Chondrocyte (in vitro differentiated cells): ENCODE measurements around the gene FAM118A. TPM values are rescaled to one million over a fixed set of nuclear protein-coding genes. Genes with fewer than 3 reads are reported as not detected.

ENCODE experiments used
- DNase-seq: peaks from one replicate; pipeline ENCODE4 v3.0.0; 2021; ENCODE audit warnings: mixed read lengths, low spot score
- H3K27ac Mint-ChIP-seq: one replicate; pipeline ENCODE4 v1.8.0; 2021; ENCODE audit warnings: mild to moderate bottlenecking, moderate library complexity, mixed read lengths; ENCODE audit not compliant: unreplicated experiment
- H3K27me3 Mint-ChIP-seq: 2 replicates; pipeline ENCODE4 v1.8.0; 2021; ENCODE audit warnings: low read depth, mixed read lengths
- H3K36me3 Mint-ChIP-seq: 2 replicates; pipeline ENCODE4 v1.8.0; 2021; ENCODE audit warnings: low read depth, mixed read lengths
- H3K4me1 Mint-ChIP-seq: 2 replicates; pipeline ENCODE4 v1.8.0; 2021; ENCODE audit warnings: low read depth, mild to moderate bottlenecking, mixed read lengths
- H3K4me3 Mint-ChIP-seq: one replicate; pipeline ENCODE4 v1.8.0; 2021; ENCODE audit warnings: mild to moderate bottlenecking, moderate library complexity, mixed read lengths; ENCODE audit not compliant: unreplicated experiment
- H3K9me3 Mint-ChIP-seq: 2 replicates; pipeline ENCODE4 v1.8.0; 2021; ENCODE audit warnings: low read depth, mixed read lengths
- CTCF ChIP-seq: fragments of 200-600 bp; sonication (generic); IDR thresholded peaks from 2 replicates; pipeline ENCODE4 v1.5.0; 2021; ENCODE audit warnings: antibody characterized with exemption, mild to moderate bottlenecking, moderate library complexity
- total RNA-seq: library from RNA; stranded (reverse); gene quantifications from 3 replicates; pipeline ENCODE4 v1.2.1, GENCODE V29; 2021

FAM118A gene
- total RNA-seq, 1 donor from 2014 or later = 68.7 TPM

GRCh38 chr22:45318558-45319323, 9.0 kb downstream of the FAM118A start:
- H3K36me3 Mint-ChIP-seq = peaks cover 5% of the 10 kb centered on the region
- no peaks in the 10 kb centered on the region for H3K27me3 Mint-ChIP-seq
- H3K9me3 Mint-ChIP-seq = no peaks in the 10 kb centered on the region
- peak overlapping the region; percentile 98 for H3K27ac Mint-ChIP-seq
- no peak for TF ChIP-seq CTCF
- H3K4me1 Mint-ChIP-seq = peaks cover 38% of the 10 kb centered on the region
- peak overlapping the region; percentile 59 for H3K4me3 Mint-ChIP-seq
- no peak for DNase-seq

- peak overlapping the region; percentile 7 for H3K4me3 Mint-ChIP-seq
- TF ChIP-seq CTCF = no peak
- no peak for DNase-seq
- H3K4me1 Mint-ChIP-seq = peaks cover 38% of the 10 kb centered on the region
- H3K27ac Mint-ChIP-seq = peak overlapping the region; percentile 98
- no peaks in the 10 kb centered on the region for H3K9me3 Mint-ChIP-seq
- peaks cover 11% of the 10 kb centered on the region for H3K36me3 Mint-ChIP-seq
- no peaks in the 10 kb centered on the region for H3K27me3 Mint-ChIP-seq
Measured at GRCh38 chr22:45319324-45319685, 9.6 kb downstream of the FAM118A start.

- no peak for TF ChIP-seq CTCF
- Mint-ChIP-seq H3K27ac (peak overlapping the region; percentile 74), H3K36me3 (peaks cover 15% of the 10 kb centered on the region), H3K4me3 (no peak overlapping the region), H3K9me3 (no peaks in the 10 kb centered on the region), H3K27me3 (no peaks in the 10 kb centered on the region), H3K4me1 (peaks cover 38% of the 10 kb centered on the region)
- DNase-seq = no peak
Measured at GRCh38 chr22:45320357-45320976, 10.7 kb downstream of the FAM118A start.

- no peak for DNase-seq
- Mint-ChIP-seq H3K36me3 (peaks cover 18% of the 10 kb centered on the region), H3K4me1 (peaks cover 36% of the 10 kb centered on the region), H3K9me3 (no peaks in the 10 kb centered on the region), H3K27ac (no peak overlapping the region), H3K27me3 (no peaks in the 10 kb centered on the region), H3K4me3 (no peak overlapping the region)
- no peak for TF ChIP-seq CTCF
Measured at GRCh38 chr22:45321827-45322226, 12.1 kb downstream of the FAM118A start.

- Mint-ChIP-seq H3K4me3 (no peak overlapping the region), H3K36me3 (peaks cover 22% of the 10 kb centered on the region), H3K9me3 (no peaks in the 10 kb centered on the region), H3K27me3 (no peaks in the 10 kb centered on the region), H3K4me1 (peaks cover 24% of the 10 kb centered on the region), H3K27ac (no peak overlapping the region)
- DNase-seq = no peak
- TF ChIP-seq CTCF = no peak
Measured at GRCh38 chr22:45322873-45323525, 13.3 kb downstream of the FAM118A start.
